ENCODE data around the gene HNRNPLL.
"Not testable (repeated sequence)": the region's sequence is repeated elsewhere in the genome, so short reads cannot be mapped to it uniquely, and the experiment has no call there.

HNRNPLL gene

DNA sequence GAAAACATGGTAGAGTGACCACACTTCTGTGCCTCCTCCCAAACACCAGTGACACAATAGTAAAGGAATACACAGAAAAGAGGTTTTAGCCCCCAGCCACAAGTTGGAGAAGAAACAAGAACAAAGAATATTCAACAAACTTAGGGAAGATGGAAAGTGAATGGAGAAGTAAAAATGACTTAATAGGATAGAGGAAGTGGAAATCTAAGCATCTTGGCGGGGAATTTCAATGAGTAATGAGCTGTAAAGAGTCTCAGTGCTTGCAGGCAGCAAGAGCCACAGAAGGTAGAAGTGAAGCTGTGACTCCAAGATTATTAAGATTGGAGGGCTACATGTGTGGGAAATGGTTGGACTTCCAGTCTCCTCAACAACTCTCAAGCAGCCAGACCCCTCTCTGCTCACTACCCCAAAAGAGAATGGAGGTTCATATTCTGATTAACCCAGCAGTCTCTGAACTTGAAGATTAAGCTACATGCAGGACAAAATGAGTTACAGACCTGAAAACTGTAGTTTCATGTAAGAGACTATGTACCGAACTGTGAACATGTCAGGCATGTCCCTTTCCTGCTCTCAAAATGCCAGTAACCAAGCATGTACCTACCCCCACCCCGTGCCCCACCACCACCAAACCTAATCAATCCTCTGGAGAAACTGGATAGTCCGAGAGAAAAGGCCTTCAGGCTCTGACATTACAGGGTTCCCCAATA lies 16.9 kb upstream of the HNRNPLL start:
- DNase-seq (ENCODE audit: low spot score), result no peak

DNA sequence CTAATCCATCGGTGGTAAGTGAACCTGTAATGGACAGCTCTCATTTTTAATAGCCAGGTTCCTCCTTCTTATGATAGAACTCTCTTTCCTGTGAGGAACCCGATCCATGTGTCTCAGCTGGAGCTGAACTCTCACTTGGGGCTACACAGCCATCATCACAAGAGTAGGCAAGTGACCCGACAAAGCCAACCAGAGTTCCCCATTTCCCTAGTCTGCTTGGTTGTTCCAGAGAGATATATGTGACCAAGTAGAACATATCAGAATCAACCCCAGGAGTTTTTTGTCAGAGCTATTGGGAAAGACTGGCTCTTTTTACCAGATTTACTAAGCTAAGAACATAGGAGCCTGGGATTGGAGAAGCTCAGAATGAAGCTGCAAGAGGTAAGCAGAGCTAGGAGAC lies 14.6 kb upstream of the HNRNPLL start:
- no peak for DNase-seq (ENCODE audit: low spot score)

DNA sequence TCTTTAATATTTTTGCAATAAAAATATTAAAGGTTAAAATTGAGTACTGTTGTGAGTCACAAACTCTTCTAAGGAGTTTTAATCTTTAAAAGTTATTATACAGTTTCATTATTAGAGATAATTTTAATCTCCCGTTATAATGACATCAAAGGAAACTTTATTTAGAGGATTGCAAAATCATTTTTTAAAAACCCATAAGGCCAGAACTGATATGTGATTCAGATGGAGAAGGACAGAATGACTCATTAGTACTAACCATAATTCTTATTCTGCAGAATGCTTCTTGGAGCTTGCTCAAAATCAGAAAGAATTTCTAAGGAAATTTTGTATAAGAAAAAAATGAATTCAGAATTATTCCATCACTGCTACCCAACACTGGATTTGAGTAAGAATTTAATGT lies 12.5 kb upstream of the HNRNPLL start:
- DNase-seq (ENCODE audit: low spot score), result no peak

DNA sequence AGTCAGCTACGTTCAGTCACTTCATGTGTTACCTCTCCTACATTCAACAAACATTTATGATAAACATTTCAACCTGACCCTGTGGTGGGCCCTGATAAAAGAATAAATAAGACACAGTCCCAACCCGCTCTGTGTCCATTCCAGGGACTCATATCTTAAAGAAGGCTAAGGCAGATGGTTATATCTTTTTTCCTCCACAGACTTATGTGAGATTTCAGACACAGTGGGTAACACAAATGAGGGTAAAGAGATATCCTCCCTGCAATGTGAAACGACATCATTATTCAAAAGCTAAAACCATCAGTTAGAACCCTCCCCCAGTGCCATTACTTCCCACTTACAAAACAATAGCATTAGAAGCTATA lies 11.1 kb upstream of the HNRNPLL start:
- DNase-seq (ENCODE audit: low spot score), result peak; percentile 12

DNA sequence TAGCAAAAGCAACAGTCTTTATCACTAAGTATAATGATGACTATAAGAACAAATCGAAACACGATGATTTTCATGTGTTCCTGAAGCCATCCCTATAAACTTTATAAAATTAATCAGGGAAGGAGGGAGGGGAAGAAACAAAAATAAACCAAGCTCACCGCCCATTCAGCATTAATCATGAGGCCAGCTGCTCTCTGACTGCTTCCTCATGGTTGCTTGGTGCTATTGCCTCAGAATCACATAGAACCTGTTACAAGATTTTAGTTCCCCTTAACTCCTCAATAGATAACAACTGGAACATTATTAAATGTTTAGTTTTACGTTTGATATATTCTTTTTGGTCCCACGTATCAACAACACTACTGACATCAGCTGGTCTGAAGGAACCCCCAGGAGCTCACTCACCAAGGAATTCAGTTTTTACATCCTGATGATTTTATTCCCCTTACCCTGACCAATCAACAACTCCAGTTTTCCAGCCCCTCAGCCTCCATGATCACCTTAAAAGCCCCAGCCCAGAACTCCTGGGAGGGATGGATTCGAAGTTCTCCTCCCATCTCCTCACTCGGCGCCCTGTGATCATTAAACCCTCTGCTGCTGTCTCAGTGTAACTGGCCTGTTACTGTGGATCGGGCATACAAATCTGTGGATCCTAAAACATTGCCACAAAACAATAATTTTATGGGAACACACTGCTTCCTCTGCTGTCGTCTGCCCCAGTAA lies 10.6 kb upstream of the HNRNPLL start:
- DNase-seq (ENCODE audit: low spot score), result no peak

DNA sequence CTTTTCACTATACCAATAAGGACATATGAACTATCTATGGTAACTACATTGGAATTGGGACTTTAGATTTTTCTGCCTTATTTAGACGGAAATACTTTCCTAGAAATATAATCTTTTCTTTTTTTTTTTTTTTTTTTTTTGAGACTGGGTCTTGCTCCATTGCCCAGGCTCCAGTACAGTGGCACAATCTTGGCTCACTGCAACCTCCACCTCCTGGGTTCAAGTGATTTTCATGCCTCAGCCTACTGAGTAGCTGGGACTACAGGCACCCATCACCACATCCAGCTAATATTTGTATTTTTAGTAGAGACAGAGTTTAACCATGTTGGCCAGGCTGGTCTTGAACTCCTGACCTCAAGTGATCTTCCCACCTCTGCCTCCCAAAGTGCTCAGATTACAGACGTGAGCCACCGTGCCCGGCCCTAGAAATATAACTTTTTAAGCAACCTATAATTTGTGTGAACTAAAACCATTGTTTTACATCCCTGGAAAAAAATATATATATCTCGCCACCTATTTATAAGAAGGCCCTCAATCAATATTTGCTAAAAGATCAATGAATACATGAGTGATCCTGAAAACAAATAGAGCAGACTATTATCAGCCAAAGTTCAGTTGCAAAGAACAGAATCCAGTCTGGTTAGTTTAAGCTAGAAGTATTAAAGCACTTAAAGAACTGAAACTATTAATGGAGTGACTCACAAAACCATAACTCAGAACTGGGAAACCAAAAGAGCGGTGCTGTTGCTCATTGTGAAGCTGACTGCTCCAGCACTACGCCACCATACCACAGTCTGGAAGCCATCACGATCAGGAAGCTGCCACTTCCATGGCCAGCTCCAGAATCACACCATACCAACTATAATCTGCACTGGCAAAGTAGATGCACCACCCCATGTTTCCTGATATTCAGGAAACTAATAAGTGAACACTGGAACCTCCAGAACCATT lies 8.4 kb upstream of the HNRNPLL start:
- DNase-seq (ENCODE audit: low spot score), result no peak

DNA sequence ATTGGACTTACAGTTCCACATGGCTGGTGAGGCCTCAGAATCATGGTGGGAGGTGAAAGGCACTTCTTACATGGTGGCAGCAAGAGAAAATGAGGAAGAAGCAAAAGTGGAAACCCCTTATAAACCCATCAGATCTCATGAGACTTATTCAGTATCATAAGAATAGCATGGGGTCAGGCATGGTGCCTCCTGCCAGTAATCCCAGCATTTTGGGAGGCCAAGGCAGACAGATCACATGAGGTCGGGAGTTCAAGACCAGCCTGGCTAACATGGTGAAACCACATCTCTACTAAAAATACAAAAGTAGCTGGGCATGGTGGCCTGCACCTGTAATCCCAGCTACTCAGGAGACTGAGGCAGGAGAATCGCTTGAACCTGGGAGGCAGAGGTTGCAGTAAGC lies 6.5 kb upstream of the HNRNPLL start:
- DNase-seq (ENCODE audit: low spot score), result not testable (repeated sequence)

DNA sequence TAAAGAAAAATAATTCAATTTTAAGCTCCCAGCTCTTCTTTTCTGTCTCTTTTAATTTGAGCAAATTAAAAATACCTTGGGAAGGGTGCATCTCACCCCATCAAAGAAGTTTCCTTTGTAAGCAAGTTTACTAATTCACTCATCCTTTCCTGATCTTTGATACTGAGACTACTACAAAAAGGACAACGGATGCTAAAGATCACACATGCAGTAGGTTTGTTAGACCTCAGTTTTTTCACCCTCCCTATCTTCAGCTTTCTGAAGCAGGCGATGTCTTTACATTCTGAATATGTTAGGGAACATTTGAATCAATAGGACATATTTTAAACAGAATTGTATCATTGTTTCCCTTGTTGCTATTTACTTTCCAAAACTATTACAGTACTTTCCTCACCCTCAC lies 6.0 kb upstream of the HNRNPLL start:
- DNase-seq (ENCODE audit: low spot score), result no peak

DNA sequence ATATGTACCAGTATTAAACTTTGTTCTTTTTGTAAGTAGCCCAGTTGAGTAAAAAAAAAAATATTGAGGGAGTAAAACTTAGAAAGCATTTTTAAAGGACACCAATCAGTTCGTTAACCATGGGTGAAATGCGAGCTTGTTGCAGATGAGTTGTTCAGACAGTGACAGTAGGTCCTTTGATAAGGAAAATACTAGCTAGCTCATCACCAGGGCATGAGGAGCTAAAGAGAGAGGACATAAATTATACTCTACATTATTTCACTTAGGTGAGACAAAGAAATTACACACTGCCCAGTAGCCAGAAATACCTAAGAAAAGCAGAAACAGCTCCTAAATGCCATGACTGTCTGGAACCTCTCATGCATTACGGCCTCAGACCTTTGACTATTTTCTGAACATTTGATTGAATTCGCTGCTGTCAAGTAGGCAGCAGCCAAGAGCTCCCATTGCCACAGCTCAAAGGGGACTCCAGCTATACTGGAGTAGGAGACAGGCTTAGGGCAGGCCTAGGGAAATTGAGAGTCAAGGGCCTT lies 2.6 kb upstream of the HNRNPLL start:
- no peak for DNase-seq (ENCODE audit: low spot score)

DNA sequence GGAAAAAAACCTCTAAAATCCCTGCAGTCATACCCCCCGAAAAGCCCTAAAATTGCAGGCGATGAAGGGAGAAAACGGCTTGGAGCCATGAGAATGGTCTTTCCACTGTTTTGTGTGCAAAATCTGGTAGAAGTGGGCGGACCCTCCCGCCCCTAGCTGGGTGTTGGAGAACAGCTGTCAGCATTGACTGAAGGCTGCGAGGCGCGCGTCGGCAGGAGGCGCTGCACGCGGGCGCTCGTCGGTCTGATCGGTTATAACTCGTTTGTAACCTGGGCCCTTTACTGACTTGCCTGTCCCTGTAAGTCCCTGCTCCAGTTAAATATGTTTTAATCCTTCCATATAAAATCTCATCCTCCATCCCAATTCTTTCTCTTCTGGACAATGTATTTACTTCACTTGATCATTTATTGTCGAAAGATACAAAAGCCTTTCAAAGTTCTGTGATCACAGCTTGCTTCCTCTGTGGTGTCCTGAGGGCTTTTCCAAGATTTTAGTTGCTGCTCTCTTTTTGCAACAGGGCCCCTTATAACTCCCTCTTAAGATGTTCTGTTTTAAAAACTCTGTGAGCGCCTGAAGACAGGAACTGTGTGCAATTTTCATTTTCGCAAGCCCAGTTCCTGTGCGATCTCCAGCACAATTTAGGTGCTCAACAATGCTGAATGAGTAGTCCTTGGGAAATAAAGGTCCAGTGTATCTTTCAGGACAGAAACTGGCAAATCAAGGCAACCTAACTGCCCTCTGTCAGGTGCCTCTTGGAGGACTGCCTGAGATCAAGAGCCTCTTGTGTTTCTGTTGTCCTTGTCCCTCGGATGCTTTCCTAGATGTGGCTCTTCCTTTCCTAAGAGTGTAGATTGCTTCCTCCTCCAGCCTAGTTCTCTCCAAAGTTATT lies 918 bp upstream of the HNRNPLL start:
- peak; percentile 73 for DNase-seq (ENCODE audit: low spot score)

DNA sequence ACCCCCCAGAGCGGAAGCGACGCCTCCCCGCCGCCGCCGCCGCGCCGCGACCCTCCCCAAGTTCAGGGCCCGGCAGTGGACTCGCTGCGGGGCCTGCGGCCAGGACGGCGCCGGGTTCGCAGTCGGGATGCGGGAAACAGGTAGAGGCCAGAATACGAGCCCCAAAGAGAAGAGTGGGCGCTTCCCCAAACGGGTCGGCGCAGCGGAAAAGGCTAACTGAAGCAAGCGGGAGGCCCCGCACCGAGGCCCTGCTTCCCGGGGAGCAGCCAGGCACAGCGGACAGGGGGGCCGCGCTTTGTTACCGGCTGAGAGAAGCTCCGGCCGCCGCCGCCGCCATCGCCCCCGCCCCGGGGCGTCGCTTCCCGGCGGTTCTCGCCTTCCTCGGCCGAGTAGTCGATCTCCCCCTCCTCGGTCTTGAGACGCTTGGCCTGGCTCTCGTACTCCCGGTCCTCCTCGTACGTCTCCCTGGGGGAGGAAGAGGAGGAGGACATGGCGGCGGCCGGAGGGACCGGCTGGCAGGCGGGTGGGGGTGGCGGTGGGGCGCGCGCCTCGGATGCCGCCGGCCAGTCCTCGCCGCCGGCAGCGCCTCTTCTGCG lies 494 bp downstream of the HNRNPLL start:
- DNase-seq (ENCODE audit: low spot score), result no peak

DNA sequence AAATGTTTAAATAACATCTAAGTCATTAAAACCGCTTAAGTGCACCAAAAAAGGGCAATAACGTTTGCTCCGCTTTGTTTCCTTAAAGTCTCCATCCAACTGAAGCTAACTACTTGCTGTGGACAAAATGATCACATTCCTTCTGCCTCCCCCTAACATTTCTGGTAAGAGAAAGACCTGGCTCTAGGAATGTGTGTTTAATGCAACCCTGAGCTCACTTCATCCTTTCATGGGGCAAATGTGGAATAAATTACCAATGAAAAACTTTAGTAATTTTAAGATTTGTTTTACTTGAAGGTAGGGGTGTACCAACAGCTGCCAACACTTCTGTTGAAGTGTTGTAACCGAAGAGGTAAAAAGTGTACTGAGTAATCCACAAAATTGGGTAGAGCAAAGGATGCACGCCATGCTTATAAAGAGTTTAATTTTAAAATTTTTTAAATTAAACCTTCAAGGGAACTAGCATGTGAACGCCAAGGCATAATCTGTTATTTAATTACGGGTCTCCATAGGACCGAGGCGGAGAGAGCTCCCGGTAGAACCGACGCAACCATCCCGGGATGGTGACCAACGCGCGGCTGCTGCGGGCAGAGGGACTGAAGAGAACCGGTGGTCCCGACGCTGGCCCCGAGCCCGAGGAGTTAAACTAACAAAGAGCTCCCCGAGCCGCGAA lies 1.1 kb downstream of the HNRNPLL start:
- DNase-seq (ENCODE audit: low spot score), result peak; percentile 27

DNA sequence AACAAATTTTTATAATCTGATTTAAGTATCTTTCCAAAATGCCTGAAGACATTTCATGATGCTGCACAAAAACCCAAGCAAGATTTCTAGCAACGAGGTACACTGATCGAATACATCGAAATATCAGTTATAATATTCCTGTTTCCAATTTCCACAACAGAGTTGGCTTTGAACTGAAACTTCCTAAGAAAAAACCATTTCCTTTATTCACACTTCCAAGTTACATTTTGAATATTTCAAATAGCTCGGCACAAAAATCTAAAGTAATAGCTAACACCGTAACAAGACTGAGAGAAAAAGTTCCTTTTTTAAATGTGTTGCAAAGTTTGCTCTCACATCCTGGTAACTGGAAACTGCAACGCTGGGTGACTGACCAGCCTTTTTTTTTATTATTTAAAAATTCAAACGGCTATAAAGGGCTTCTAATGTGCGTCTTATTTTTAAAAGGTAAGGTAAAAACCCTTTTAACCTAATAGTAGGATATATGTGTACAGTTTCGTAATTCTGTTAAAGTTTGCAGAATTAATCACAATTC lies 1.7 kb downstream of the HNRNPLL start:
- no peak for DNase-seq (ENCODE audit: low spot score)

DNA sequence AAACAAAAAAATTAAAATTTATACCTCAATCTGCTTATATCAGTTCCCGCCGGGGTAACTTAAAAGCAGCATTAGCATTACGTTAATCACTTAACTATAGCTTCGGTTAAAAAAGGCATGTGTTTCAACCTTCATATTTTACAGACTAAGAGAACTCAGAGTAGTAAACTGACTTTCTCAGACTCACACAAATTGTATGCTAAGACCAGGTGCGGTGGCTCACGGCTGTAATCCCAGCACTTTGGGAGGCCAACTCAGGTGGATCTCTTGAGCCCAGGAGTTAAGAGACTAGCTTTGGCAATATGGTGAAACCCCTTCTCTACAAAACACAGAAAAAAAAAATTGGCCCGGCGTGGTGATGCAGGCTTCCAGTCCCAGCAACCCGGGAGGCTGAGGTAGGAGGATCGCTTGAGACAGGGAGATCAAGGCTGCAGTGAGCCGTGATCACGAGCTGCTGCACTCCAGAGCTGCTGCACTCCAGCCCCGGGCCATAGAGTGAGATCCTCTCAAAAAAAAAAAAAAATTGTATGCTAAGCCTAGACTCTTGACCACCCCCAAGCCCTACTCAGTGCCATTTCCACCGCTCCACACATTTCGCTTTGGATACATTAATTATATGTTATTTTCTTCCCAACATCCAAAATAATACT lies 2.4 kb downstream of the HNRNPLL start:
- no peak for DNase-seq (ENCODE audit: low spot score)

DNA sequence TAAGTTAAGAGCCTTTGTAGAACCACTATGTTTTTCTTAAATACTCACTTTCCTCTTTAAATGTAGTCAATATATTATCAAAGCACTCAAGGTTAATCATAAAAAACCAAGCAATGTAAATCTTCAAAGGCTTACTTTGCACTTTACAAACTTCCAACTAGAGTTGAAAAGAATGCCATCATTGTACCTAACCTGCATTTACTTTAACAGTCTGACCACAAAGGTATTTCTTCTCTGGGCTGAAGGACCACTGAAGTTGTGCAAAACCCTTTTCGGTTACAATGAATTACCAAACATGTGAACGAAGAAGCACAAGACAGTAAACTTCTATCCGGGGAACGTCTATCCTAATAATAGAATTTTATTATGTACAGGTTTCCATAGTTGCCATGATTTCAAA lies 3.0 kb downstream of the HNRNPLL start:
- DNase-seq (ENCODE audit: low spot score), result no peak

DNA sequence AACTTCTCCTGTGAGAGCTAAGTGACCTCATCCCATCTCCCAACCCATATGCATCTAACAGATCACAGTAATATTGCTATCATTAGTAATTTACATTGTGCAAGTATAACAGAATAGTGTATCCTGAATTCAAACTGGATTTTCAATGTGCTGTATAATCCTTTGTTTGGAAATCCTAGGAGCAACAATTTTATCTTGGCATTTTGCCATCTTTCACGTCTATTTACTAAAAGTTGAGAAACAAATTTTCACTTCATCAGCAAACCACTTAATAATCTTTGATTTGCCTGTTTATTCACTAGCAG lies 3.8 kb downstream of the HNRNPLL start:
- peak; percentile 23 for DNase-seq (ENCODE audit: low spot score)

DNA sequence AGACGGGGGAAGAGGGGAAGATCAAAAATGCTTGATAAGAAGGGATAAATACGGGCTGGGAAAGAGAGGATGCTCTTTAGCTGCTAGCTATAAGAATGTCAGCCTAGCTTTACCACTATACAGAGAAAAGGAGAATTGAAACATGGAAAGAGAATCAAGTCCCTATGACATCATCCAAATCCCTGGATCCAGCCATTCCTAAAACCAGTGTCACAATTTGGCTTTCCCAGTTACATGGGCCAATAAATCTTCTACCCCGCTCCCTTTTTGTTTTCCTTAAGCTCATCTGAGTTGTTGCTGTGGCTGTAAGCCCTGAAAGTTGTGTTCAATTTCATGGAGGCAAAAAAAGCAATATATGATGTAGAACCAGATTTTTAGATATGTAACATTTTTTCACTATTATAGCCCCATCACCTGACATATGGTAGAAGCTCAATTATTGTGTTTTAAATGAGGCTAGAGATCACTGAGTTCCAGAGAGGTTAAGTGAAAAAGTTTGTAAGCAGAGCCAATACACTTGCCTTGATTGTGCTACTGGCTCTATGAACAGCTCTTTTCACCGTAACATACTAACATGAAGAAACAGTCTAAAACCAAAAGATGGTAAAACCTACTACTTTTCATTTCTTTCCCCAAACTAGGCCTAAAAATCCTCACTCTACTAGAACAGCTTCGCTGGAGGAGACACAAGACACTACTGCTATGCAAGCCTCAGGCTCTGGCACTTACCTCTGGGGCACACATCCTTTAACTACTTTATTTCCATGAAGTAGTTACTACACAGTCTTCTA lies 4.3 kb downstream of the HNRNPLL start:
- no peak for DNase-seq (ENCODE audit: low spot score)

DNA sequence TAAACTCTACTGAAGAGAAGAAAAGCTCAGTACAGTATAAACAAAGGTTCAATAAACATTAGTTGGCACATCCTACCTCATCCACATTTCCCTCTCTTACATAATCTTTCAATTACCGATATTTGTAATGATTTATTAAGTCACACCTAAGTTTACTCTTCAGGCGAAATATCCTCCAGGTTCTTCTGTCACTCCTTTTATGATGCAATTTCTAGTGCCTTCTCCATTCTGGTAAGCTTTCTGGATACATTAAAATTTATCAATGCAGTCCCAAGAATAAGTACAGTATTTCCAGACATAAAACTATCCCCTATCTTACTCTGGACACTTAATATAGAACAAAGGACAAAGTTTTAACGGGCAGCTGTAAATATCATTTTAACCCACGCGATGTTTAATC lies 5.6 kb downstream of the HNRNPLL start:
- no peak for DNase-seq (ENCODE audit: low spot score)

DNA sequence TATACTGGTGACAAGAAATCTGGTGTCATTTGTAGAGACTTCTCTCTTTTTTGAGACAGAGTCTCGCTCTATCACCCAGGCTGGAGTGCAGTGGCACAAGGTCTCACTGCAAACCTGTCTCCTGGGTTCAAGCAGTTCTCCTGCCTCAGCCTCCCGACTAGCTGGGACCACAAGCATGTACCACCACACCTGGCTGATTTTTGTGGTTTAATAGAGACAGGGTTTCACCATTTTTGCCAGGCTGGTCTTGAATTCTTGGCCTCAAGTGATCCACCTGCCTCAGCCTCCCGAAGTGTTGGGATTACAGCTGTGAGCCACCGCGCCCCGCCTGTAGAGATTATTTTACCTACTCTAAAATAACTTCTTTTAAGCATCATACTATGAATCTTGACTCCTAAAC lies 6.5 kb downstream of the HNRNPLL start:
- no peak for DNase-seq (ENCODE audit: low spot score)

All from hematopoietic multipotent progenitor cell treated with erythropoietin and hydrocortisone succinate and interleukin-3 and kit ligand, for 17 days (in vitro differentiated cells).